GM23248 (cell line): Measurements from ENCODE around the gene LMO1.

Experiments
- EZH2 ChIP-seq: fragments of 200-600 bp; sonication (generic); IDR thresholded peaks from 2 replicates; pipeline ENCODE4 v1.6.1; 2018; ENCODE audit warnings: antibody characterized with exemption, mild to moderate bottlenecking; ENCODE audit not compliant: insufficient read depth, poor library complexity, severe bottlenecking
- EZH2phosphoT487 ChIP-seq: fragments of 200-600 bp; sonication (generic); IDR thresholded peaks from 2 replicates; pipeline ENCODE4 v1.6.1; 2018; ENCODE audit warnings: antibody characterized with exemption, moderate library complexity, mild to moderate bottlenecking, low read depth; ENCODE audit not compliant: insufficient read depth

- TF ChIP-seq EZH2 (peak; percentile 35), EZH2phosphoT487 (no peak)
These were observed 1.6 kb downstream of the LMO1 start for GRCh38 chr11:8261921-8262551.
